ENCODE data around the gene PDSS2.
"Not testable (repeated sequence)": the region's sequence is repeated elsewhere in the genome, so short reads cannot be mapped to it uniquely, and the experiment has no call there.

Gene PDSS2

DNA sequence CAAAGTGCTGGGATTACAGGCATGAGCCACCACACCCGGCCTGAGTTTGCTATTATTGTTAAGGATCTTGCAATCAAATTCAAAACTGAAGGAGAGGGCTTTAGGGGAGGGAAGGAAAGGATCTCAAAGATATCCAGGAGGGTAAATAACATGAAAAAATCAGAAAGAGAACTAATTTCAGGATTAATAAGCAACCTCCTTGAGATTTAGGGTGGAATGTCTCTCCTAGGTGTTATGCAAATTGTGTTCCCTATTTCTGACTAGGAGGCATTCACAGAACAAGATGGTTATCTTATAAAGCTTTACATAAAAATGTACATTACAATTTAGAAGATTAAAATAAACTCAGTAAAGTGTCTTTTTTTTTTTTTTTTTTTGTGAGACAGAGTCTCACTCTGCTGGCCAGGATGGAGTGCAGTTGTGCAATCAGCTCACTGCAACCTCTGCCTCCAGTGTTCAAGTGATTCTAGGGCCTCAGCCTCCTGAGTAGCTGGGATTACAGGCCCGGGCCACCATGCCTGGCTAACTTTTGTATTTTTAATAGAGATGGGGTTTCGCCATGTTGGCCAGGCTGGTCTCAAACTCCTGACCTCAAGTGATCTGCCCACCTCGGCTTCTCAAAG lies 252.0 kb downstream of the PDSS2 start:
- DNase-seq = no peak

DNA sequence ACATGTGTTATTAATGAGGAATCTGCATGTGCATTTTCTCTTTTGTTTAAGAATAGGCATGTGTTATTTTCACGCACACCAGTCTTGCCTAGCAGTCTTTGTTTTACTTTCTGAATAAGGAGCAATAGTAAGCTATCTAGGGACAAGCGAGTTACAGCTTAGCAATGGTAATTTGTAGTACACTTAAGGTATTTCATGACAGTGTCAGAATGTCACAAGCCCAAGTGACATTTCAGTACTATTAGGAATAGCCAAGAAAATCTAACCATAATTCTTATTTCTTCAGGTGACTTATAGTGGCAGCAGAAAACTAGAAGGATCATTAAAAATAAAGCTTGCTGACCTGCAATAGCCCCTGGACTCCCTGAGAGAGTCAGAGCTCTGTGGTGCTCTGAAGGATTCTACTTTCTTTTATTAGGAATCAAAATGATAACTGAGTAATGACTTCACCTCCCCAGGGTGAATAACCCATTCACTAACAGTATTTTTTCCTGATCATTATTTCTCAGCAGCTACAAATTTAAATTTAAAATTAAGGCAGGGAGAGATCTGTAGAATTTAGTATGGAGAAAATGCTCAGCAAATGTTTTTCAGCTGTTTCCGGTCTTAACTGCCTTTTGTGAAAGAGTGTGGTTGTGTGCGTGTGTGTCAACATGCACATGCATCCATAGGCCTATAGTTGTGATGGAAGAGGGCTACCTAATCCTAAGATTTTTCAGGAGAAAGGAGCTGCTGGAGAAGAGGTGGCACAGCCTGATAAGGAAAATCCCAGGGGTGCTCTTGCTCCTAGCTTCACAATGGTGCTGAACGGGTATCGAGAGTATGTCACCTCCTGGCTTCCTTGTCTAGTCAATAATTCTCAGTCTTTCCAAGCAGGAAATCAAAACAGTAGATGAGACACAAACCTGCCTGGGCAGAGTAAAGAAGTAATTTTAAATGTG lies 254.0 kb downstream of the PDSS2 start:
- DNase-seq = no peak

DNA sequence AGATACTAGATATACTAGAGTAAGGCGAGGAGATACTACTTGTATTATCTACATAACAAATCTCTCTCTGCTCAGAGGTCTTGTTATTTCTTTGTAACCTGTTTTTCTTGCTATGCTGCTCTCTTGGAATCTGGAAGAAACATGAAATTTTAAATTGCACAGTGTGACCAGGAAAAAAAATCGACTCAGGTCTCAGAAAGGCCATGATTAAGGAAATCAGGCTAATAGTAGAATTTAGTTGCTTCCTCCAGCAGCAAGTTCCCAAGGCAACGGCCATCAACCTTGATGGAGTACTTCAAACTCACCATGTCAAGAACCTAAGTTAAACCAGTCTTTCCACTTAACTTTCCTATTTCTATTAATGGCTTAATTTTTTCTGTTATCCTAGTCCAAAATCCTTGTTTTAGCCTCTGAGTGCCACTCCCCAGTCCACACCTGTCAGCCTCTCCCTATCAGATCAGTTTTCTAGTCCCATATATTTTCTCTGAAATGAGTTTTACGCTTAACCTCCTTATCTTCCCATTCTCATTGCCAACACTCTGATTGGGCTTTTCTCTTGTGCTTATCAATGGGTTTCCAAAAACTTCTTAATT lies 256.4 kb downstream of the PDSS2 start:
- no peak for DNase-seq

DNA sequence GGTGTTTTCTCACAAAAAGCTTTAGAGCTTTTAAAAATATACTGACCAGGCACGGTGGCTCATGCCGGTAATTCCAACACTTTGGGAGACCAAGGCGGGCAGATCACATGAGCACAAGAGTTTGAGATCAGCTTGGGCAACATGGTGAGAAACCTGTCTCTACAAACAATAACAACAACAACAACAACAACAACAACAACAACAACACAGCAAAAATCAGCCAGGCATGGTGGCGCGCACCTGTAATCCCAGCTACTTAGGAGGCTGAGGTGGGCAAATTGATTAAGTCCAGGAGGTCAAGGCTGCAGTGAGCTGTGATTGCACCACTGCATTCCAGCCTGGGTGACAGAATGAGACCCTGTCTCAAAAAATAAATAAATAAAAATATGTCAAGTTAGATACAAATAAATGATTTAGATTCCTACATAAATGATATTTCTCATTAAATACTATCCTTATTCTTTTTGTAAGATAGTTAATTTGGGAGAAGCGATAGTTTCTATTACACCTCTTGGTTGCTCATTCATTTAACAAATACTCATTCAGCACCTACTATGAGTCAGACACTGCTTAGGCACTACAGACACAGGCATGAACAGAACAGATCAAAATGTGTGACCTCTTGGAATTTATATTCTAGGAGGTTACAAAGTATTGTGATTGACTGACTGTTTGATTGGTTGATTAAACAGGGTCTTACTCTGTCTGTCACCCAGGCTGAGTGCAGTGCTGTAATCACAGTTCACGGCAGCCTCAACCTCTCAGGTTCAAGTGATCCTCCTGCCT lies 260.5 kb downstream of the PDSS2 start:
- no peak for DNase-seq

DNA sequence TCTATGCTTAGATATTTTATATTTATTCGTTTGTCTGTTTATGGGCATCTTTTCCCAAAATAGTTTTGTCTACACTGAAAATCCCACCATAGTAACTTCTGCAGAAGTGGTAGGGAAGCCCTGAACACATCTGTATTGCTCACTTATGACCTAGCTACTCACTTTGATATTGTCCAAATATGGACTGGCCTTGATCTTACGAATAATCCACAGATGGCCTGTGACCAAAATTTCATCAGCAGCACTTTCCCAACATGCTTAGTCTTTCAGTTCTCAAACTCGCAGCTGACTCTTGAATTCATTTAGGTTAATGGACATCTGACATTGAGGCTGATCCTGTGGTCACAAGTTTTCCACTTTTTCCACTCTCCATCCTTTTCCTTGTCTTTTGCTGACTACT lies 263.2 kb downstream of the PDSS2 start:
- no peak for DNase-seq

DNA sequence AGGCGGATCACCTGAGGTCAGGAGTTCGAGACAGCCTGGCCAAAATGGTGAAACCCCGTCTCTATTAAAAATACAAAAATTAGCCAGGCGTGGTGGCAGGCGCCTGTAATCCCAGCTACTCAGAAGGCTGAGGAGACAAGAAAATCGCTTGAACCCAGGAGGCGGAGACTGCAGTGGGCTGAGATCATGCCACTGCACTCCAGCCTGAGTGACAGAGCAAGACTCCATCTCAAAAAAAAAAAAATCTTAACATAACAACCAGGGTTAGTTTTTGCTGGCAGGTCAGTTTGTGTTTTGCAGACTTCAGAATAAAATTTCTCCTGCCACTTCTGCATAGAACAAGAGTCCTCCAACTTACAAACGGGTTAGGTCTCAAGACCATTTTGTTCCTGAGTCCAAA lies 264.6 kb downstream of the PDSS2 start:
- DNase-seq = not testable (repeated sequence)

DNA sequence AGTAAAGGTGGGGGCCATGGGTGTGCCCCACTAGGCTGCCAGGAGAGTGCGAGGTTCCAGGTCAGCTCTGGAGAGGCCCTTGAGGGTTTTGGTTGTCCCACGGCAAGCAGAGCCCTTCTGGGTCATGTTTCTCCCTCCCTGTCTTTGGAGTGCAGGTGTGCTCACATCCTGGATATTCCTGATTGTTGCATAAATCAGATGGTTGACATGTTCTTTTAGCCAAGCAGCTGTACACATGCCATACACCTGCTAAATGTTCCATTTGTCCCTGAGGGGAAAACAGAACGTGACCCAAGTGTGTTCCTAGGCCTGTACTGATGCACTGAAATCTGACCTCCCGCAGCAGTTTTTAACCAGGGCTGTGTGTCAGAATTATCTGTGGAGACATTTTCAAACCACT lies 266.5 kb downstream of the PDSS2 start:
- DNase-seq = peak; percentile 75

DNA sequence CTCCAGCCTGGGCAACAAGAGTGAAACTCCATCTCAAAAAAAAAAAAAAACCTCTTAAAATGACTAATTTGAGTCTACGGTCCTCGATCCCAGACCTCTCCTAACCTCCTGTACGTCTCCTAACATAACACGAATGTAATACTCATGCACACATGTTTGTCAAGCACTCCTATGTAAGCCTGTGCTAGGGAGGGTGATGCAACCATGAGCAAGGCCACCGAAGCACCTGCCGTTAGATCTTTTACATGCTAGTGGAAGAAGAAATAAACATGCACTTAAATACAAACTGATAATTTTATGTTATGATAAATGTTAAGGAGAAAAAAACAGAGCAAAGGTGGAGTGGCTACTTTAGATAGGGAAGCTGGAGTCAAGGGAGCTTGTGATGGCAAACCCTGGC lies 271.7 kb downstream of the PDSS2 start:
- DNase-seq = no peak

DNA sequence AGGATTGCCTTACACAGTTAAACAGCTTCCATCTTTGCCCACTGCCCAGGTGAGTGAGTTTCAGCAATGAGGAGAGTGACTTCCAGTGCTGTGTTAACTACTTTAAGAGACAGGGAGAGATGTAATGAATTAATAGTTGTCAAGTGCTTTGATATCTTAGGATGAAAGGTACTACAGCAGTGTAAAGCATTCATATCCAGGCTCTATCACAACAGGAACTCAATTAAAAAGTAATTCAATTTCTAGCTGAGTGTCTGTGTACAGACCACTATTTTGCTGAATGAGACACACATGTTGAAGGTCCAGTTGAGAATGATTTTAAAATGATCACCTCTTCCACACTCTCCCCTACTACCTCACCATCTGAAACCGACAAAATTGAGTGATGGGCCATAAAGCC lies 273.3 kb downstream of the PDSS2 start:
- no peak for DNase-seq

DNA sequence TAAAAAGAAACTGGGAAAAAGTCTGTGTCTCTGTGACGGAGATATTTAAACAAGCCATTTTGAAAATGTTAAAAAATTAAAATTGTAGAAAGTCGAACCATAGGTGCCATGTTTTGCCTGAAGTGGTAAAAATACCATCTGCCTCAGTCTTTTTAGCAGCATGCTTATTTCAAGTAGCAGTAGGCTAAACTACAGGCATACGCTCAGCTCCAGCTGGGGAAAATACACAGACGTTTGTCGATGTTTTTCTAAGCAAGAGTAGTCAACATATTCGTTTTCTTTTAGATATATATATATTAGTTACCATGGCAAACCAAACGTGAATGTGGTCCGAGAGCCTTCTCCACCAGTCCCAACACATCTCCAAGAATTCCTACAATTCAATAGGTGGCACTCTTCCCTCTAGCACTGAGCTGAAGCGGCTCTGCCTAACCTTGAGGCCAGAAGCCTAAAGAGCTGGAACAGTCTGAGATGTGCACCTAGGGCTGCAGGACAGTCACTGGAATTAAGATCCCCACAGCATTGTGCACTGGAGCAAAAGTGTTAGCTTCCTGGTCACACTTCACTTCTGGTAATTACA lies 273.9 kb downstream of the PDSS2 start:
- peak; percentile 9 for DNase-seq

DNA sequence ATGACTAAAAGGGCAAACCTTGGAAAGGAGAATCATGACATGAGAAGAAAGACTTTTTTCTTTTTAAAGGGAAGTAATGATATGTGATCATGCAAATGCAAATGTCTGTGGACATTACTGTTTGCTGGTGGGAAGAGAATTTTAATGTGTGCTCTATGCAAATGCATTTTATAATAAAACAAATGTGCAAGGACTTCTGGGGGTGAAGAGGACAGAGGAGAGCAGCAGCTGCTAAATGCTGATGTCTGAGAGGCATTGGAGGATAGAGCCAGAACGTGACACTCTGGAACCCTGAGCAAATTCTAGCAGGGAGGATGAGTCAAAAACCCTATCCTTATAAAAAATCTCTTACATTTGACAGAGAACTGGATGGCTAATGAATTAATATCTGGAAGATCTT lies 274.9 kb downstream of the PDSS2 start:
- DNase-seq = no peak

DNA sequence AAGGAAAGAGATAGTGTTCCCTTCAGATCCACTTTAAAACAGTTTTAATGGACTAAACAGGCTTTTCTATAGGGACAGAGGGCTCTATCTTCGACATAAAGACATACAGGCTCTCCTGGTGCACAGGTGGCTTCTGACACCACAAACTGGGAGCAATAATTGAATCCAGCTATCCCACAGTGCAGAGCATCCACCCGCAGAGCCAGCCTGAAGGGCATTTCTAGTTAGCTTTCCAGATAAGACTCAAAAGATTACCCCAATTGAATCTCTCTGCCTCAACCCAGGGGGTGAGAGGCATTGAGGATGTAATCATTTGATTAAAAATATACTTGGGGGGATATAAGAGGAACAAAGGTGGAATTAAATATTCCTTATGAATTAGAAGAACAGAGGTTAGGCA lies 279.3 kb downstream of the PDSS2 start:
- DNase-seq = no peak

DNA sequence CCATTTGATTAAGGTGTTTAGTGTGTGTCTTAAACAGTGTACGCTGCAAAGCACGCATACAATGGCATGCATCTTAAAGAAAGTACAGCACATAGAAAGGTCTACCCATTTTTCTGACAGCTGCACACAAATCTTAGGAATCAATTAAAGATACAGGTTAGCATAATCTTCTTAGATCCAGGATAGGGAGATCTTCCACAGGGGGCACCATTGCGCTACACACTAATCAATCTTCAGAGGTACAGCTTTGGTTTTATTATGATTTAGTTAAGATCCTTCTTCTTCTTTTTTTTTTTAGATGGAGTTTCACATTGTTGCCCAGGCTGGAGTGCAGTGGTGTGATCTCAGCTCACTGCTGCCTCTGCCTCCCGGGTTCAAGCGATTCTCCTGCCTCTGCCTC lies 280.4 kb downstream of the PDSS2 start:
- peak; percentile 18 for DNase-seq

DNA sequence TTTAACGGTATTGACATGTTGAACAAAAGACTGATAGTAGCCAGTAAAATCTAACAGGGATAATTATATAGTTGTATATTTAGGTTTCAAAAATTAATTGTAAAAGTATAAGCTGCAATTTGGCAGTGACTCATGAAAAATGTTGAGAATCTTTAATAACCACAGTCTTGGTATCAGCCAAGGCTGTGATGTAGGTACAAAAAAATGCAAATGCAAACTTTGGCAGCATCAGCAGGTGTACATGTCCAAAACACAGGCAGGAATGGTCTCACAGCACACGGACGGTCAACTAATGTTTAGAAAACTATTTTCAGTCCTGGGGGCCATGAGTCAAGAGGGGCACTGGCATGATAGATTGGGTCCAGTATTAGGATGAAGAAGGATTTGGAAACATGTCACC lies 285.6 kb downstream of the PDSS2 start:
- DNase-seq = no peak

DNA sequence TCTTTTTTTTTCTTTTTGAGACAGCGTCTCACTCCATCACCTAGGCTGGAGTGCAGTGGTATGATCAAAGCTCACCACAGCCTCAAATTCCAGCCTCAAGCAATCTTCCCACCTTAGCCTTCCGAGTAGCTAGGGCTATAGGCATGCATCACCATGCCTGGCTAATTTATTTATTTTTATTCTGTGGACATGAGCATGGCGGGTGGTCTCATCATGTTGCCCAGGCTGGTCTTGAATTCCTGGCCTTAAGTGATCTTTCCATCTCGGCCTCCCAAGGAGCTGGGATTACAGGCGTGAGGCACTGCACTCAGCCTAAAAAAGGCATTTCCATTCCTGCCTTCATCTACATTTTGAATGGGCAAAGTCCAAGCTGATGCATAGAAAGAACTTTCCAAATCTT lies 287.9 kb downstream of the PDSS2 start:
- DNase-seq = no peak

DNA sequence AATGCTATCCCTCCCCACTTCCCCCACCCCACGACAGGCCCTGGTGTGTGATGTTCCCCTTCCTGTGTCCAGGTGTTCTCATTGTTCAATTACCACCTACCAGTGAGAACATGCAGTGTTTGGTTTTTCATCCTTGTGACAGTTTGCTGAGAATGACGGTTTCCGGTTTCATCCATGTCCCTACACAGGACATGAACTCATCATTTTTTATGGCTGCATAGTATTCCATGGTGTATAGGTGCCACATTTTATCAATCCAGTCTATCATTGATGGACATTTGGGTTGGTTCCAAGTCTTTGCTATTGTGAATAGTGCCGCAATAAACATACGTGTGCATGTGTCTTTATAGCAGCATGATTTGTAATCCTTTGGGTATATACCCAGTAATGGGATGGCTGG lies 295.1 kb downstream of the PDSS2 start:
- DNase-seq = not testable (repeated sequence)

DNA sequence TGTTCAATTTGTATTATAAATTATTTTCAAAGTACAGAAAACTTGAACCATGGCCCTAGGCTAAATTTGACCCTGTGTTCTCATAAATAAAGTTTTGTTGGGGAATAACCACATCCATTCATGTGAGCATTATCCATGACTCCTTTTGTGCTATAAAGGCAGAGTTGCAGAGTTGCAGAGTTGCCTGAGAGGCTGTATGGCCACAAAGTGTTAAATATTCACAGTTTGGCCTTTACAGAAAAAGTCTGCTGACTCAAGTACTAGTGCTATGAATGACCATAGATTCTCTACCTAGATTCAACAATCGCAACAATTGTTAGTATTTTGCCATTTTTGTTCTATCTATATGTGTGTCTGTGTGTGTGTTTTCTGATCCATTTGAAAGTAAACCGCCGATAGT lies 297.8 kb downstream of the PDSS2 start:
- no peak for DNase-seq

DNA sequence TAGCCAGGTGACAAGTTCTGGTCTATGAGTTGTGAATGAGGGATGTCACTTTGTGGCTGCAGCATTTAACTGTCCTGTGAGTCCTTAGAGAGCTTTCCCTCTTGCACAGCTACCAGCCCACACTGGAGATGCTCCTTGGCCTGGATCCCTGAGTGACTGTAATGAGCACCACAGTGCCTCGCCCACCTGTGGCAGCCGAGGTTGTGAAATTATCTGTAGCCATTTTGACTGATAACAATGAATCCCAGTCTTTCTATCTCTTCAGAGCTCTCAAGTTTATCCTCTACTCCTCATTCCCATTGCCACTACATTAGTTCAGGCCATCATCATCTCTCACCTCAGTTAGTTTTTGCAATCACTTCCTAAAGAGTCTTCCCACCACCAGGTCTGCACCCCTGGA lies 302.7 kb downstream of the PDSS2 start:
- DNase-seq = no peak

DNA sequence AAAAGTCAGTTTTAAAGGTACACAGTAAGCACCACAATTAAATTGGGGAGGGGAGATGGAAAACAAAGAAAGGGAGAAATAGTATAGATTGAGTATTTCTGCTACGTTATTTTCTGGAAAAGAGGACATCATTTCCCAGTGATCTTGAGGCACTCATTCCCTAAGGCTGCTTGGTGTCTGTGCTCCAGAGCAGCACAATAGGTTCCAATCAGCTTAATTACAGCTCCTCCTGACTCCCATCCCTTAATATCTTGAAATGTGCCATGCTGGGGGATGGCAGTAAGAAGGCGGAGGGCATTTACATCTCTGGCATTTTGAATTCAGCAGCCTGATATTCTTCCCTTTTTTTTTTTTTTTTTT lies 304.6 kb downstream of the PDSS2 start:
- no peak for DNase-seq

DNA sequence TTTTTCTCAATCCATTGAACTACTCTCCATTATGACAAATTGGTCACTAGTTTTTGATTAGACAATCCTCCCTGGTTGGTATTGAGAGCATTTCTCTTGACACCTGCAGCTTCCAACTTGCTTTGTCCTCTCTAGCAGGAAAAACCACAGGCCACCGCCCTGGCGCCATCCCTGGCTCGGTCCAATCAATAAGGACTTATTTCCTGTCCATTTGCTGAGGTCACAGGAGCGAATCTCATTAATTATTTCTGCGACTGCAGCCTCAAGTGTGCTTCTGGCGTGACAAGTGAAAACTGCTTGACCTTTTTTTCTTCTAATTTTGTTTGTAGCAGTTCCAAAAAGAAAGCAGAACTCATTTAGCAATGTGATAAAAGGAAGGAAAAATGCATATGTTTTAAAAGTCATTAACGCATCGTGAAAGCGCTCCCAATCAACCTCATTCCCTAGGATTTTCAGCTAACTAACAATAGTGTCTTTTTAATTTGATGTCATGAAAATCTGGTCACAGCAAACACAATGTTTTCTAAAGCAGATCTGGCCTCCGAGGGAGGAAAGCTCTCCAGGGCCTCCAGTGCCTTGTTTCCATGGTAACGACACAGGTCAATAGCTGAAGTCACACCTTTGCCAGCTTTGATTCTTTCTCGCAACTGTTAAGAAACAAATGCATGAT lies 305.1 kb downstream of the PDSS2 start:
- no peak for DNase-seq

DNA sequence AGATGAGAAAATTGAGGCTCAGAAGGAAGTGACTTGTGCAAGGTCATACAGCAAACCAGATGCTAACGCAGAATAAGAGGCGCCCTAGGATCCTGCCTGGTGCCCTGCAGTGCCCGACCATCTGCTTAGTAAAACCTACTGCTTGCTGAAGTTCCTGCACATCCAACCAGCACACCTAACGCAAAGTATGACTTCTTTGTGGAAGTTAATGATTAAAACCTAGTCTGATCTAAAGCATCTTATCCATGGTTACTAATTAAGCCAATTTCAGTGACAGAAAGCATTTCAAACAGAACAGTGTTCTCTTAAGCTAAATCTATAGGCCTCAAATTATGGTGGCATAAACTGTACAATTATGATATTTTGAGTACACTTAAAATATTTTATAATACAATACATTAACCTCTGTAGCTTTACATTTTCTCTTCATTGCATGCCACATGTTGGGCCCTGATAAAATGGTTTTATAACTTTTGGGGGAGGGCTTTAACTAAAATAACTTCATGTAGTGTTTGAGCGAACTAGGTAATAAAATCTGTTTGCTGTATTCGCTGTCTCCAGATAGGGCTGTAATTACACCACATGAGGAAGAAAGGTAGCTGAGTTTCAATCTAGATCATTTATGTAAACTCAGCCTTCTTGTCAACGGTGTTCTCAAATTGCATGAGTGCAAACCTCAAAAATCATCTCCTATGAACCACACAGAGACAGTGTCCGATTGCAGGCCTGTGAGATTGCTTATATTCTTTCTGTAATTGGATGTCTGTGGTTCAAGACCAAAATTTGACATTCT lies 306.5 kb downstream of the PDSS2 start:
- peak; percentile 42 for DNase-seq

DNA sequence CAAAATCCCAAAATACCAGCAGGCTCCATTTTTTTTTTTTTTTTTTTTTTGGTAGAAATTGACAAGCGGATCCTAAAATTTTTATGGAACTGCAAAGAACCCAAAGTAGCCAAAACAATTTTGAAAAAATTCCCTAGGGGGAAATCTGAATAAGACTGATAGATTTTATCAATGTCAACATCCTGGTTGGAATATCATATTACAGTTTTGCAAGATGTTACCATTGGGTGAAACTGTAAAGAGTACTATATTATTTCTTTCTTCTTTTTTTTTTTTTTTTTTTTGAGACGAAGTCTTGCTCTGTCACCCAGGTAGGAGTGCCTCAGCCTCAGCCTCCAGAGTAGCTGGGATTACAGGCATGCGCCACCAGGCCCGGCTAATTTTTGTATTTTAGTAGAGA lies 314.7 kb downstream of the PDSS2 start:
- peak; percentile 69 for DNase-seq
